OCI-LY3 (cell line): ENCODE data around the gene CHD6.

ENCODE experiments used
- H2AFZ ChIP-seq: fragments of 200-600, 300-600 bp; shearing (Covaris generic); 2 replicates; pipeline ENCODE4 v1.6.0; 2014; ENCODE audit warnings: antibody characterized with exemption, low read depth, low read length
- H3K27ac ChIP-seq: fragments of 200-600, 300-600 bp; sonication (generic); 2 replicates; pipeline ENCODE4 v1.5.1; 2014; ENCODE audit warnings: mild to moderate bottlenecking, low read length, moderate library complexity, mixed read lengths
- H3K27me3 ChIP-seq: fragments of 200-600, 300-600 bp; sonication (generic); 2 replicates; pipeline ENCODE4 v1.6.1; 2014; ENCODE audit warnings: low read depth, low read length, mixed read lengths
- H3K36me3 ChIP-seq: fragments of 200-600, 300-600 bp; sonication (generic); replicated peaks from 2 replicates; pipeline ENCODE3; 2014; ENCODE audit warnings: low read depth, low read length, mixed read lengths
- H3K4me1 ChIP-seq: fragments of 300-600, 200-600 bp; sonication (generic); 2 replicates; pipeline ENCODE4 v1.6.1; 2014; ENCODE audit warnings: low read length, mixed read lengths
- H3K4me2 ChIP-seq: fragments of 200-600, 300-600 bp; sonication (generic); 2 replicates; pipeline ENCODE4 v1.6.1; 2014; ENCODE audit warnings: low read length, mixed read lengths
- H3K4me3 ChIP-seq: fragments of 300-600, 200-600 bp; sonication (generic); 2 replicates; pipeline ENCODE4 v1.5.1; 2014; ENCODE audit warnings: antibody characterized with exemption, mild to moderate bottlenecking, low read length, moderate library complexity
- H3K79me2 ChIP-seq: fragments of 300-600, 200-600 bp; shearing (Covaris generic); 2 replicates; pipeline ENCODE4 v1.6.1; 2014; ENCODE audit warnings: mild to moderate bottlenecking, low read length, mixed read lengths
- H3K9ac ChIP-seq: fragments of 300-600, 200-600 bp; shearing (Covaris generic); 2 replicates; pipeline ENCODE4 v1.6.0; 2014; ENCODE audit warnings: mild to moderate bottlenecking, low read length, moderate library complexity
- H3K9me3 ChIP-seq: fragments of 200-600, 300-600 bp; shearing (Covaris generic); 2 replicates; pipeline ENCODE4 v1.6.1; 2014; ENCODE audit warnings: low read length, mixed read lengths; ENCODE audit not compliant: insufficient read depth
- H4K20me1 ChIP-seq: fragments of 200-600, 300-600 bp; sonication (generic); 2 replicates; pipeline ENCODE4 v1.6.1; 2016; ENCODE audit warnings: low read length, mixed read lengths; ENCODE audit not compliant: insufficient read depth
- CTCF ChIP-seq: fragments of 200-600, 300-600 bp; sonication (generic); IDR thresholded peaks from 2 replicates; pipeline ENCODE4 v1.5.1; 2014; ENCODE audit warnings: antibody characterized with exemption, low read length, low read depth
- EZH2phosphoT487 ChIP-seq: fragments of 200-600 bp; shearing (Covaris generic); IDR thresholded peaks from 2 replicates; pipeline ENCODE4 v1.6.1; 2018; ENCODE audit warnings: antibody characterized with exemption, mixed run types, low read depth

CHD6 gene

GRCh38 chr20:41375846-41376245, 242.3 kb downstream of the CHD6 start:
- H3K4me2 ChIP-seq, result no peak overlapping the region
- no peak overlapping the region for H3K4me3 ChIP-seq
- no peaks in the 10 kb centered on the region for H3K79me2 ChIP-seq
- H2AFZ ChIP-seq, result no peak overlapping the region
- no peak overlapping the region for H3K9ac ChIP-seq
- H3K27me3 ChIP-seq, result peaks cover 36% of the 10 kb centered on the region
- H3K4me1 ChIP-seq, result no peaks in the 10 kb centered on the region
- no peak overlapping the region for H3K27ac ChIP-seq
- TF ChIP-seq EZH2phosphoT487 (no peak), CTCF (no peak)
- H3K36me3 ChIP-seq, result no peaks in the 10 kb centered on the region
- H3K9me3 ChIP-seq, result no peaks in the 10 kb centered on the region
- H4K20me1 ChIP-seq, result no peaks in the 10 kb centered on the region

DNA sequence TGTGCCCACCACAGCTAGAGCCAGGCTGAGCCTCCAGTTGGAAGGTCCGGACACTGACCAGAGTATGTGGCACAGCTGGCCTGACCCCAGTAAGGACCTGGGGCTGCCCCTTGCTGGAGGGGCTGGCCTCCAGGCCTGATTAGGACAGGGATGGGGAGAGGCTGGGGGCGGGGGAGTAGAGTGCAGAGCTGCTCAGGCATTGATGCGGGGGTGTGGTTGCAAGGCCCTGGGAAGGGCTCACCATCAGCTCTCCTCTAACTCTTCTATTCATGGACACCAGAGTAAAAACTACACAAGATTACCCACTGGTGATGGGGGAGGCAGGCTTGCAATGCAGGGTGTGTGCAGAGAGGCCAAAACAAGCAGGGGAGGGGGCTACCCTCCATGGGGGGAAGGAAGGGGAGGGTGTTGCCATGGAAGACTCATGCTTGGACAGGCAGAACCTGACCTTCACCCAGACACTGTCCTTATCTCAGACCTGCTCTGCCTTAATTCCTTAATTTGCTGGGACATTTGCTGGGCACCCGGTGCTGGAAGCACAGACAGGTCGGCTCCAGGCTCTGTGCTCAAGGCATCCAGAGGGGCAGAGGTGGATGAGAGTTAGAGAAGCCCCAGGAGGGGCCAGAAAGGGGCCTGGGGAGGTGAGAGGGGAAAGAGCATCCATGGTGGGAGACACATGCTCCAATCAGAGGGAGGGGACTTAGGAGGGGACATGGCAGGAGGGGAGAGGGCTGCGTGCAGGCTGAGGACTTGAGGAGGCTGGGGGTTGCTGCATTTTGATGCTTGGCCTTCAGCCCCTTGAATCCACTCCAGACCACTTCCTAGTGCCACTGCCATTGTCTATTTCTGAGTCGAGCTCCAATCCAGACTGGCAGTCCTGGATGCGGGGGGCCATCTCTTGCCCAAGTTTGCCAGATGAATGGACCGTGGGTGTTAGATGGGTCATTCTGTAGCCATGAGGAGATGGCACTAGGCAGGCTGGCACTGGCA, 244.0 kb downstream of the CHD6 start:
- H3K4me1 ChIP-seq, result peaks cover 12% of the 10 kb centered on the region
- H3K4me3 ChIP-seq, result no peak overlapping the region
- H3K27ac ChIP-seq, result no peak overlapping the region
- no peaks in the 10 kb centered on the region for H4K20me1 ChIP-seq
- H3K9me3 ChIP-seq, result no peaks in the 10 kb centered on the region
- H3K4me2 ChIP-seq, result no peak overlapping the region
- H3K36me3 ChIP-seq, result no peaks in the 10 kb centered on the region
- no peaks in the 10 kb centered on the region for H3K79me2 ChIP-seq
- no peak overlapping the region for H2AFZ ChIP-seq
- no peak overlapping the region for H3K9ac ChIP-seq
- TF ChIP-seq EZH2phosphoT487 (no peak), CTCF (no peak)
- H3K27me3 ChIP-seq, result peaks cover 23% of the 10 kb centered on the region

DNA sequence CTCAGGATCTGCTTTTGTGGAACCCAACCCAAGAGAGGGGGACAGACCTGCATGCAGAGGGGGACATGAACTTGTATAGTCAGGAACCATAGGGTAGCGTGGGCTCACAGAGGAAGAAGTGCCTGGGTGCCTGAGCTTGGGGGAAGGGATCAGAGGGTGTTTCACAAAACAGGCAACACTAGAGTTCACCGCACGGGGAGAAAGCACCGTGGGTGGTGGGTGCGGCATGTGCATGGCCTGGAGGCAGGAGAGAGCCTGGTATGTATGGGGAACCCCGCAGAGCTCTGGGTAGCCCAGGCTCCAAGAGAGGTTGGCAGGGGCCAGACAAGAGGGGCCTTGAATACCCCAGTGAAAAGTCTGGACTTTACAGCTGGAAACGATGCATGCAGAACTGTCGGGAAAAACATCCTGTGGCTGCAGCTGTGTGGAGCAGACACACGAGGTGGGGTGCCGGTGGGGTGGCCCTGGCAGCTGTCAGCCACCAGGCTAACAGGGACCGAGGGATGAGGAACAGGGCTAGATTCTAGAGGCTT, 244.9 kb downstream of the CHD6 start:
- Histone ChIP-seq H3K4me2 (no peak overlapping the region), H3K79me2 (no peaks in the 10 kb centered on the region), H3K9ac (no peak overlapping the region), H3K27ac (no peak overlapping the region), H4K20me1 (no peaks in the 10 kb centered on the region), H3K9me3 (no peaks in the 10 kb centered on the region), H2AFZ (no peak overlapping the region), H3K27me3 (peaks cover 18% of the 10 kb centered on the region), H3K4me3 (no peak overlapping the region), H3K4me1 (peaks cover 15% of the 10 kb centered on the region), H3K36me3 (no peaks in the 10 kb centered on the region)
- TF ChIP-seq EZH2phosphoT487 (no peak), CTCF (no peak)

DNA sequence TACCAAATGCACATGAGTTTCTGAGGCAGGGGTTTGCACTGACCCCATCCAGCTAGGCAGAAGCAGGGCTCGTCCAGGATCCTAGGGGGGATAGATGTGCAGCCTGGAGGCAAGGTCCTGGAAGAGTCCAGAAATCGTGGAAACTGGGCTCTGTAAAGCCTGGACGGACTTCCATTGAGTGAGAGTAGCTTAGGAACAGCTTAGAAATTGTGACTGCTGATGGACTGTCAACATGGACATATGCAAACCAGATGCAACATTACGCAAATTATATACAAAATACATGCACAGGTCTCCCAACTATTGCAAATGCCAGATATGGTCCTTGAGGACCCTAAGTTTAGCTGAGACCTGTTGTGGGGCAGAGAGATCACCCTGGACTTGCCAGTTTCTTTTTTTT, 246.8 kb downstream of the CHD6 start:
- H3K27ac ChIP-seq, result no peak overlapping the region
- H3K36me3 ChIP-seq, result no peaks in the 10 kb centered on the region
- peaks cover 15% of the 10 kb centered on the region for H3K4me1 ChIP-seq
- H3K9me3 ChIP-seq, result no peaks in the 10 kb centered on the region
- H3K4me2 ChIP-seq, result no peak overlapping the region
- no peak overlapping the region for H3K9ac ChIP-seq
- H2AFZ ChIP-seq, result no peak overlapping the region
- no peaks in the 10 kb centered on the region for H4K20me1 ChIP-seq
- no peaks in the 10 kb centered on the region for H3K79me2 ChIP-seq
- peaks cover 8% of the 10 kb centered on the region; the same call in 1 of the 2 replicates for H3K27me3 ChIP-seq
- no peak for TF ChIP-seq CTCF
- no peak for TF ChIP-seq EZH2phosphoT487
- no peak overlapping the region for H3K4me3 ChIP-seq
